ENCODE measurements around the gene PRKCH. TPM values are rescaled to one million over a fixed set of nuclear protein-coding genes. Genes with fewer than 3 reads are reported as not detected.

The PRKCH gene
- total and polyA plus RNA-seq, 10 of the 15 experiments (the other 5 are each of a cell fraction or from before 2014, with no cell fraction given): 10.7 to 140 (median 33.2) TPM

DNA sequence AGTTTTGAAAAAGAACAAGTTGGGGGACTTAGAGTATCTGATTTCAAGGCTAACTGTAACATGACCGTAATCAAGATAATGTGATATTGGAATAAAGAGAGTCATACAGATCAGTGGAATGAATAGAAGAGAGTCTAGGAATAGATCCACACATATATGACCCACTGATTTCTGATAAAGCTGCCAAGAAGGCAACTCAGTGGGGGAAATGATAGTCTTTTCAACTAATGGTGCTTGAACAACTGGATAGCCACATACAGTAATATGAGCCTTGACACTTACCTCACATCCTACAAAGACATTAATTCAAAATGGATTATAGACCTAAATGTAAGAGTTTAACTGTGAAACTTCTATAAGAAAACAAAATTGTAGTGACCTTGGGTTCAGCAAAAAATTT, 3.8 kb downstream of the PRKCH start:
- Histone ChIP-seq H3K4me1 (ENCODE audit: control insufficient read depth, insufficient read depth, low read length) (peaks cover 18% of the 10 kb centered on the region), H3K9me3 (replicated peaks; ENCODE audit: control insufficient read depth, insufficient read depth, low read length) (peaks cover 6% of the 10 kb centered on the region; the same call in 2 of the 3 replicates), H4K20me1 (ENCODE audit: control insufficient read depth, insufficient read depth) (no peaks in the 10 kb centered on the region), H3K27ac (ENCODE audit: control insufficient read depth, insufficient read depth) (peak overlapping the region; percentile 37), H3K4me2 (ENCODE audit: control insufficient read depth, insufficient read depth) (peak overlapping the region; percentile 47), H2AFZ (ENCODE audit: control insufficient read depth, low read depth, low read length) (no peak overlapping the region), H3K4me3 (peak overlapping the region; percentile 60), H3K9ac (ENCODE audit: control insufficient read depth, insufficient read depth, low read length) (no peak overlapping the region), H3K27me3 (replicated peaks in 1 of 2; ENCODE audit: control insufficient read depth in 2 of 2, insufficient read depth in 2 of 2, low read length in 1 of 2) (no peaks in the 10 kb centered on the region; a peak in 1 of 4 replicates), H3K79me2 (ENCODE audit: control insufficient read depth, insufficient read depth, low read length) (peaks cover 85% of the 10 kb centered on the region), H3K36me3 (ENCODE audit: control insufficient read depth in 2 of 2, insufficient read depth in 2 of 2, low read length in 1 of 2) (no peaks in the 10 kb centered on the region; a peak in 1 of 4 replicates)
- ATAC-seq (no peak), FAIRE-seq (no peak), DNase-seq (ENCODE audit: low read depth, low spot score) (no peak)
- ChIA-PET SMC1A (ENCODE audit: uncharacterized antibody, unreplicated experiment) (interaction anchor here (1.4 to 6.4 kb wide), 2 partner anchors 25 to 63 kb away, joined by 3 to 64 read pairs; no protein-coding TSS in a partner anchor), RAD21 (ENCODE audit: unreplicated experiment) (interaction anchor here (6.9 kb wide), 1 partner anchor 64 kb away, joined by 62 read pairs; no protein-coding TSS in a partner anchor), POLR2A (interaction anchor here (1.0 to 4.7 kb wide), 2 partner anchors 41 to 63 kb away, joined by 3 to 38 read pairs; no protein-coding TSS in a partner anchor), CTCF (no interaction called here)
- intact Hi-C loops (cut with micrococcal nuclease; ENCODE audit: unreplicated experiment): no loop called here
- no TSS peak for BruUV-seq (replicated peaks)
- in situ Hi-C loops (cut with MboI): no loop called here
- TF ChIP-seq FOXK2 (IDR thresholded peaks at IDR 0.05): no peak
- TF ChIP-seq ASH2L (IDR thresholded peaks at IDR 0.05; ENCODE audit: borderline replicate concordance, low read depth): 0 out of 2 replicates have a peak, but pooled peaks have one; percentile 30
- TF ChIP-seq TARDBP (IDR thresholded peaks at IDR 0.05; ENCODE audit: borderline replicate concordance): no peak
- WGBS (ENCODE audit: insufficient coverage, insufficient replicate concordance, low lambda C conversion rate, missing lambda C conversion rate): 100% methylated on average over 1 of the region's 1 CpG

DNA sequence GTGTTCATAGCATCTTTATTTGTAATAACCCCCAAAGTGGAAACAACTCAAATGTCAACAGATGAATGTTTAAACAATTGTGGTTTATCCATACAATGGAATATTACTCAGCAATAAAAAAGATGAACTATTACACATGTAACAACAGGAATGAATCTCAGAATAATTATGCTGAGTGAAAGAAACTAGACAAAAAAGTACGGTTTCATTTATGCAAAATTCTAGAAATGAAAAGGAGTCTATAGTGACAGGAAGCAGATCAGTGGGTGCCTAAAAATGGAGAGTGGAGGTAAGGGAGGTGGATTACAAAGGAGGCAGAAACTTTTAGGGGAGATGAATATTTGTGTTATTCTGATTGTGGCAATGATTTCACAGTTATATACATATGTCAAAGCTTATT, 4.8 kb downstream of the PRKCH start:
- SMC1A ChIA-PET (ENCODE audit: uncharacterized antibody, unreplicated experiment): interaction anchor here (0.7 to 6.4 kb wide), 4 partner anchors 13 to 62 kb away, joined by 3 to 64 read pairs (median 3); no protein-coding TSS in a partner anchor
- DNase-seq (ENCODE audit: low read depth, low spot score) (no peak), ATAC-seq (no peak), FAIRE-seq (no peak)
- H3K4me1 ChIP-seq (ENCODE audit: control insufficient read depth, insufficient read depth, low read length): peaks cover 17% of the 10 kb centered on the region
- intact Hi-C loops (cut with micrococcal nuclease; ENCODE audit: unreplicated experiment): no loop called here
- WGBS (ENCODE audit: insufficient coverage, insufficient replicate concordance, low lambda C conversion rate, missing lambda C conversion rate): 42% methylated on average over 1 of the region's 1 CpG
- POLR2A ChIA-PET: interaction anchor here (1.1 to 1.5 kb wide), 2 partner anchors 20 to 62 kb away, joined by 3 to 6 read pairs; no protein-coding TSS in a partner anchor
- H3K4me2 ChIP-seq (ENCODE audit: control insufficient read depth, insufficient read depth): peak overlapping the region; percentile 63
- no peak overlapping the region for H2AFZ ChIP-seq (ENCODE audit: control insufficient read depth, low read depth, low read length)
- H4K20me1 ChIP-seq (ENCODE audit: control insufficient read depth, insufficient read depth): no peaks in the 10 kb centered on the region
- RAD21 ChIA-PET (ENCODE audit: unreplicated experiment): interaction anchor here (0.6 to 1.4 kb wide), 4 partner anchors 40 to 77 kb away, joined by 3 to 4 read pairs (median 3); no protein-coding TSS in a partner anchor
- no peaks in the 10 kb centered on the region; a peak in 1 of 4 replicates for H3K27me3 ChIP-seq (replicated peaks in 1 of 2; ENCODE audit: control insufficient read depth in 2 of 2, insufficient read depth in 2 of 2, low read length in 1 of 2)
- in situ Hi-C loops (cut with MboI): no loop called here
- CTCF ChIA-PET: interaction anchor here (0.6 kb wide), 1 partner anchor 59 kb away, joined by 3 read pairs; no protein-coding TSS in a partner anchor
- H3K9ac ChIP-seq (ENCODE audit: control insufficient read depth, insufficient read depth, low read length): no peak overlapping the region
- H3K4me3 ChIP-seq: peak overlapping the region; percentile 60
- TF ChIP-seq POLR2AphosphoS2 (IDR thresholded peaks at IDR 0.05; ENCODE audit: low read depth, low read length) (no peak), NFIC (IDR thresholded peaks at IDR 0.05; ENCODE audit: low read depth, low read length) (no peak), KAT2A (conservative IDR thresholded peaks at IDR 0.05; ENCODE audit: control insufficient read depth, low read depth, low read length) (no peak), CREB1 (IDR thresholded peaks at IDR 0.05; ENCODE audit: low read depth) (no peak), SIN3A (IDR thresholded peaks at IDR 0.05; ENCODE audit: low read depth, low read length) (no peak), EED (IDR thresholded peaks at IDR 0.05; ENCODE audit: low read depth) (no peak)
- TF ChIP-seq, protein P1, sequence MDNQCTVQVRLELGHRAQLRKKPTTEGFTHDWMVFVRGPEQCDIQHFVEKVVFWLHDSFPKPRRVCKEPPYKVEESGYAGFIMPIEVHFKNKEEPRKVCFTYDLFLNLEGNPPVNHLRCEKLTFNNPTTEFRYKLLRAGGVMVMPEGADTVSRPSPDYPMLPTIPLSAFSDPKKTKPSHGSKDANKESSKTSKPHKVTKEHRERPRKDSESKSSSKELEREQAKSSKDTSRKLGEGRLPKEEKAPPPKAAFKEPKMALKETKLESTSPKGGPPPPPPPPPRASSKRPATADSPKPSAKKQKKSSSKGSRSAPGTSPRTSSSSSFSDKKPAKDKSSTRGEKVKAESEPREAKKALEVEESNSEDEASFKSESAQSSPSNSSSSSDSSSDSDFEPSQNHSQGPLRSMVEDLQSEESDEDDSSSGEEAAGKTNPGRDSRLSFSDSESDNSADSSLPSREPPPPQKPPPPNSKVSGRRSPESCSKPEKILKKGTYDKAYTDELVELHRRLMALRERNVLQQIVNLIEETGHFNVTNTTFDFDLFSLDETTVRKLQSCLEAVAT (IDR thresholded peaks at IDR 0.05): no peak
- TF ChIP-seq, protein P2, sequence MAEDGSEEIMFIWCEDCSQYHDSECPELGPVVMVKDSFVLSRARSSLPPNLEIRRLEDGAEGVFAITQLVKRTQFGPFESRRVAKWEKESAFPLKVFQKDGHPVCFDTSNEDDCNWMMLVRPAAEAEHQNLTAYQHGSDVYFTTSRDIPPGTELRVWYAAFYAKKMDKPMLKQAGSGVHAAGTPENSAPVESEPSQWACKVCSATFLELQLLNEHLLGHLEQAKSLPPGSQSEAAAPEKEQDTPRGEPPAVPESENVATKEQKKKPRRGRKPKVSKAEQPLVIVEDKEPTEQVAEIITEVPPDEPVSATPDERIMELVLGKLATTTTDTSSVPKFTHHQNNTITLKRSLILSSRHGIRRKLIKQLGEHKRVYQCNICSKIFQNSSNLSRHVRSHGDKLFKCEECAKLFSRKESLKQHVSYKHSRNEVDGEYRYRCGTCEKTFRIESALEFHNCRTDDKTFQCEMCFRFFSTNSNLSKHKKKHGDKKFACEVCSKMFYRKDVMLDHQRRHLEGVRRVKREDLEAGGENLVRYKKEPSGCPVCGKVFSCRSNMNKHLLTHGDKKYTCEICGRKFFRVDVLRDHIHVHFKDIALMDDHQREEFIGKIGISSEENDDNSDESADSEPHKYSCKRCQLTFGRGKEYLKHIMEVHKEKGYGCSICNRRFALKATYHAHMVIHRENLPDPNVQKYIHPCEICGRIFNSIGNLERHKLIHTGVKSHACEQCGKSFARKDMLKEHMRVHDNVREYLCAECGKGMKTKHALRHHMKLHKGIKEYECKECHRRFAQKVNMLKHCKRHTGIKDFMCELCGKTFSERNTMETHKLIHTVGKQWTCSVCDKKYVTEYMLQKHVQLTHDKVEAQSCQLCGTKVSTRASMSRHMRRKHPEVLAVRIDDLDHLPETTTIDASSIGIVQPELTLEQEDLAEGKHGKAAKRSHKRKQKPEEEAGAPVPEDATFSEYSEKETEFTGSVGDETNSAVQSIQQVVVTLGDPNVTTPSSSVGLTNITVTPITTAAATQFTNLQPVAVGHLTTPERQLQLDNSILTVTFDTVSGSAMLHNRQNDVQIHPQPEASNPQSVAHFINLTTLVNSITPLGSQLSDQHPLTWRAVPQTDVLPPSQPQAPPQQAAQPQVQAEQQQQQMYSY (CRISPR knock-in tag; IDR thresholded peaks at IDR 0.05): no peak
- no TSS peak for BruUV-seq (replicated peaks)
- peaks cover 94% of the 10 kb centered on the region for H3K79me2 ChIP-seq (ENCODE audit: control insufficient read depth, insufficient read depth, low read length)
- H3K27ac ChIP-seq (ENCODE audit: control insufficient read depth, insufficient read depth): no peak overlapping the region; the same call in 1 of the 2 replicates
- no peaks in the 10 kb centered on the region; a peak in 1 of 4 replicates for H3K36me3 ChIP-seq (ENCODE audit: control insufficient read depth in 2 of 2, insufficient read depth in 2 of 2, low read length in 1 of 2)
- peaks cover 6% of the 10 kb centered on the region; the same call in 1 of the 3 replicates for H3K9me3 ChIP-seq (replicated peaks; ENCODE audit: control insufficient read depth, insufficient read depth, low read length)

Data from GM12878 (cell line).